Amniotic epithelial cell (primary cell): ENCODE data around the gene POU3F3.

Experiments used
- DNase-seq: peaks from one replicate; pipeline ENCODE4 v3.0.0-alpha.2; 2010; ENCODE audit warnings: low read depth

The POU3F3 gene

DNA sequence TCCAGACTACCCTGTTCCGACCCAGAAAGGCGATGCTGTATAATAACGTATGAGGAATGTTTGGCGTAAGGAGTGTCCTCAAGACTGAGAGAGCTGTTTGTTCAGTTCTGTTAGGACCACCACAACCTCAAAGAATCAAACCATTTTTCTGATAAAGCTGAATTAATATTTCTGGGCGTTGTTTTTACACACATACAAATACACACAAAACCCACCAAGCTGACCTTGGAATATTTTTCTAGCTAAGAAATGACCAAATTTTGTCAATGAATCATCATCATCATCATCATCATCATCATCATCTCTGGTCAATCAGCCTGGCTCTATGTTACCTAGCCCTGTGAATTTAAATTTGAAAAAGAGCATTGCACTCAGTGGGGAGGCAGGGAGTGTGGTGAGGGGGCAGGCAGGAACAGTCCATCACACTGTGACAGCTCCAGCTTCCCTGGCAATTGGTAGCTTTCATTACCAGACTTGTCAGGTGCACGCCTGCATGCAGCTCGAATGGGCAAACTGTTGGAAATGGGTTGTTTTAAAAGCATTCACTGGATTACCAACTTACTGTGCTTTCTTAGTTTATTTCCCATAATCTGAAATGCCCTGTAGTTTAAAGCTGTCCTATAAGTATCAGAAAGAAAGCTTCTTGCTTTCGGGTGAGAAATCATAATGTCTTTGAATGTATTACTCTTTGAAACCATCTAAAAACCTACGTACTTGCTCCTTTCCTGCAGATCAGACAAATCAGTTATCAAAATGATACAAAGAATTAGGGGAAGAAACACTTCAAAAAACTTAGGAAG, 6.9 kb upstream of the POU3F3 start:
- no peak for DNase-seq

DNA sequence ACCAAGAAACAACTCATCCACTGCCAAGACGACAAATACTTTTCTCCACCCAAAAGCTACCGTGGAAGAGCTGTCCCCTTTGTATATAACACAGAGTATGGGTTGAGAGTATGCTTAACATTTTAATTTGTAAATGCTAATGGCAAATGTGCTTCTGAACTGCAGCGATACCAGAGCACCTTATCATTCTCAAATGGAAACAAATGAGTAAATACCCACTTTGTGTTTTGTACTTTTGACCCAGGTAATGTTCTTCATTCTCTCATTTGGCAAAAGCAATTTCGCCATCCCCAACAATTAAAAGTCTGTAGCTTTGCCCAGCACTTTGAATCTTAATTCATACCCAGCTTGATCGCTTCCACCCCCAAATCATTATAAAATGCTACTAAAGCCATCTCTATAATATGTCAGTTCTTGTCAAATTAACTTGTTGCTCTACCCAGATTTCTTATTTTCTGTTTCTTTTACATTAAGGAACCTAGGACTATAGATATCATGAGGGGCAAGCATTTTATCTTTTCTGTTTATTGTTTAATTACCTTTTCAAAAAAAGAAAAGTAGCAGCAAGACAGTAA, 6.2 kb upstream of the POU3F3 start:
- no peak for DNase-seq

DNA sequence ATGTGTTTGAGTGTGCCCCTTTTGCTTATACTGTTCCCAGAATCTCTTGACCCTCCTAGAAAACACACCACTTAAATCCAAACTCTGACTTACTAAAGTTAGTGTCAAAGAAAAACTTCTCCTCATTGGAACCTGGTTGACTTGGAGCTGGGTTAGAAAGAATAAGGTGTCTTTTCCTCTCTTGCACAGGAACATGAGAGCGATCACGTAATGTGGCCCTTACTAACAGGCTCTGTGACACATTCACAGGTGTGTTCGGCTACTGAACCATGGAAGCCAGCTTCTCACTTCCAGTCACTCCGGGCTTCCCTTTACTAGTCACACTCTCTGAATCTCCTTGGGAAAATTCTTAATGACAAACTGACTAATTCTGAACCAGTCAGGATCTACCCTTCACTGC, 5.4 kb upstream of the POU3F3 start:
- no peak for DNase-seq

DNA sequence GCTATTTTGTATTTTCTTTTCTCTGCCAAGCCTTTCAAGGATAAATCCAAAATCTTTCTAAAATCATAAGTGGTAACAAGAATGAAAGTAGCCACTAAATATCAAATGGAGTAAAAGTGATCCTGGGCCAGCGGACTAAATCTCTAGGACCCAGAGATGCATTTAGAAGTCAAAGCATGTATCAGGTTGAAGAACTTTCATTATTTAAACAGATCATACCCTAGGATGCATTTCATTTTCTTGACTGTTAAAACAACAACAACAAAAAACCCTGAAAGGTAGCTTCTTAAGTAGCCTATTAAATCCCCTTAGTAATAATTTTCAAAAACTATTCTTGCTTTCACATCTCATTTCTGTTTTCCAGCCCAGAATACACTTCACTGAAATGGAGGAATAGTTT, 4.8 kb upstream of the POU3F3 start:
- no peak for DNase-seq

DNA sequence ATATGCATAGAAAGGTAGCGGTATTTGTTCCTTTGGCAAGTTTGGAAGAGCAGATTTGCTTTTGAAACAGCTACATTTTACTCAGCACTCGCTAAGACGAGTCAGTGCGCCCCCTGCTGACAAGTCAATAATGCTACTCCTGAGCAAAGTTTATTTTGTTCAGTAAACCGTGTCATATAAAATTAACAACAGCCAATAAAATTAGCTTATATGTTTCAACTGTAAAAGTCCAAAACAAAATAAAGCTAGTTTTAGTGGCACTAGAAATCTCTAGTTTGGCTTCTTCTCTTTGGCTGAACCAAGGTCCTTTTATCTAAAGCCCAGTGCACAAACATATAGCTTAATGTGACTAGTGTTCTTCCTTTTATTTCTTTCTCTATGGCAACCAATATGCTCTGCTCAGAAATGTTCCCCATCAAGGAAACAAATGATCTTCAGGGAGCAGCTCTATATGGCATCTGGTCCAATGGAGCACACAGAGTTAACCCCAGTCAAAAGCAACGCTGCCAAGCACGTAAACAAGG, 4.2 kb upstream of the POU3F3 start:
- DNase-seq: peak; percentile 41

DNA sequence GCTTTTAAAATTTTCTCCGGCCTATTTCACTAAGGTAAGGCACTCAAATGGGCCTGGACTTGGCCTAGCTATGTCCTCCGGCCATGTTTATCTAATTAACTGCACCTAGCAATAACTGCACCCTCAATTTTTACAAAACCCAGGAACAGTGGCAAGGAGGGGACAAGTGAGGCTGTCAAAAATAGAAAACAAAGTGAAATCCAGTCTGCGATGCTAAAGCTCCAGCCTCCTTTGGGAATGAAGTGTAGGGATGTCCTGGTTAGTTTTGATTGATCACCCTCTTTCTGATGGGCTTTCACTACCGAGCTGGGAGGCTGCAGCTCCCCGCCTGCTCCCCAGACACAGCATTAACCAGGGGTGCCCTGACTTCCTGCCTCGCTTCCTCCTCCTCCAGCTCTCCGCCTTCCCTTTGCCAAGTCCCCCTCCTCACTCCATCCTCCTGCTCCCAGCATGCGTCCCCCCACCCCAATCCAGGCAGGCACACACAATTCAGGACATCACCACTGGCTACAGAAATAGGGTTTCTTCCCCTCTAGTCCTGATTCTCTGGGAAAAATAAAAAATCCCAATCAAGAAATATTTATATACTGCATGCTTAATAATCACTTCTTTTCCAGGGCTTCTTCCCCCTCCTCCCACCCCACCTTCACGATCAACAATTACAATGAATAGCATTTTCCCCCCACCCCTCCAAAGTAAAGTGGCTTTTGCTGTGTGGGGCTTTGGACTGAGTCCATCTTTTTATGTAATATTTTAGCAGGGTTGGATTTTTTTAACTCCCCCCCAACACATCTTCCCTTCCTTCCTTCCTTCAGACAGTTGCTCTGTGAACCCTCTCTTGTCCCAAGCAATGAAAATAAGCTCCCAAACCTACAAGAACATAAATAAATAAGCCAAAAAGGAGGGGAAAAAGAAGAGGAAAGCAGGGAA, 3.3 kb upstream of the POU3F3 start:
- DNase-seq: no peak

DNA sequence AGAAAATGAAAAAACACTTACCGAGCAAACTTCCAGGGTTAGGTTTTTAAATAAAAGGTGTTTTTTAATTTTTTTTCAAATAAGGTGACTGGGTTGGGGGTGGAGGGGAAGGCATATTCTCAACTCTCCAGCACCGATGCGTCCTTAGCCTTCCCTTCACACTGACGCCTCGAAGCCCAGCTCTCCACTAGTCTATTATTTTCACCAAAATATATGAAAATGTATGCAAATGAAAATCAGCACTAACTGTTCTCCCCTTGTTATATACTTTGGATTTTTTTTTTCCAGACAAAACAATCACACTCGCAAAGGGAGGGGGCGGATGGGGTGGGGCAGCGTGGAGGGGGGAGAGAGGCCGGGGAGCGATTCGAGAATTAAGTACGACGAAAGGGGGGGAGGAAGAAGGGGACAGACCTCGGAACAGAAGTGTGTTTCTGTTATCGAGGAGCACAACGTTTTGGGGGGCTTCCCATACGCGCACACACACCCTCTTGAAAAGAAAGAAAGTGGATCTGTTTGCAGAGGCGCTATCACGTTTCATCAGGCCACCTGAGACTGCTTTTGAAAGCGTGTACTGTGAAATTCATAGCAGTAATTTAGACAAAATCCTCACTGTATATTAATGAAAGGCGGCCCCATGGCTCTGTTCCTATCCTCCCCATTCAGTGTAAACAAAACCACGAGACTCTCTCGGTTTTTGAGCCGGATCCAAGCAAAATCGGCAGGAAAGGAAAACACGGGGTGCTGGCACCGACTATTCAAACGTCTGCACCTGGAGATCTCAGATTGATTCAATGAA, 2.4 kb upstream of the POU3F3 start:
- no peak for DNase-seq

DNA sequence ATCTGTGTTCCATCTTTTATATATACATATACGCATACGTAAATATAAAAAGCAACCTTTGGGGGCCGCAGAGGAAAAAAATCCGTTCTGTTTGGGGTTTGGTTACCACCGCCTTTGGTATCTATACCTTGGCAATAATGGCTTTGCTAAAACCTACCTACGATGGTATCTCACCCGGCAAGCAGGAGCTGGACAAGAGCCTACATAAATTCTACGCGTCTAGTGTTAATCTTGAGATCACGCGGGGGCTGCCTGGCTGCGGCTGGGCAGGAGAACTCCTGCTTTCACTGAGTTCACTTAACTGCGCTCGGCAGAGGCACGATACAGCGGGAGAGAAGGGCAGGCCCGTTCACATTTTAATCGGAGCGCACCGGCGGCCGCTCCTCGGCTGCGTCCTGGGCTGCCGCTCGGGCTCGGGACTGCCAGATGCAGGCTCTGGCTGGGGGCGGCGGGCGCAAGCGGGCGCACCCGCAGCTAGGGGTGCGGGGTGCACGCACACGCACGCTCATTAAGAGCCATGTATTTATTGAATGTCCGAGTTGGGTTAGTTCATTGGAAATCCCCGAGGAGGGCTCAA, 1.7 kb upstream of the POU3F3 start:
- no peak for DNase-seq

DNA sequence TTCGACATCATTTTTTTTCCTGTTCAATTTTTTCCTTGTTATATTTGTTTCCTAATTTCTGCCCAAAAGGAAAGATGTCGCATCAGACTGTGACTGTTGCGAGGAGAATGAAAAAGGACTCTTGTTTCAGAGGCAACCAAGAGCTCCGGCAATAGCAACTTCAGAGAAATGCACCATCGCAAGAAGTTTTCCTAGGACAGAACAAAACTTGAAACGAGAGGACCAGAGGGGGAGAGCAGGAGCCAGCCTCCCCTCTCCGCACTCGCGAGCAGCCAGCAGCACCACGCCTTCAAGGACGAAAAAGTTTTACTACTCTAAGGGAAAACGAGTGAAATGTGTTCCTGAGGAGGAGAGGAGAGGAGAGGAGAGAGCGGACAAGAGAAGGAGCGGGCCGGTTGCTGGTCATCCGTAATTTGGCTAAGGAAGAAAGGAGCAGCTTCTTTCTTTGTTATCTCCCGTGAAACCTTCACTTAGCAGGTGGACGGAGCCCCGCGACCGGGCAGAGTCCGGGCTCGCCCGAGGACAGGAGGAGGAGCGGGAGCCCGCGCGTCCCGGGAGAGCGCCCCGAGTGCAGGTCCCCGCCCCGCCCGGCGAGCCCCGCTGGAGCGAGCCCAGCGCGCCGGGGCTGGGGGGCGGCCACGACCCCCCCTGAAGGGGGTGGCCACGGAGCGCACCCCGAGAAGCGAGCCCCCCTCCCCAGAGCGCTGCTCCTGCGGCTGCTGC, 744 bp downstream of the POU3F3 start:
- no peak for DNase-seq

DNA sequence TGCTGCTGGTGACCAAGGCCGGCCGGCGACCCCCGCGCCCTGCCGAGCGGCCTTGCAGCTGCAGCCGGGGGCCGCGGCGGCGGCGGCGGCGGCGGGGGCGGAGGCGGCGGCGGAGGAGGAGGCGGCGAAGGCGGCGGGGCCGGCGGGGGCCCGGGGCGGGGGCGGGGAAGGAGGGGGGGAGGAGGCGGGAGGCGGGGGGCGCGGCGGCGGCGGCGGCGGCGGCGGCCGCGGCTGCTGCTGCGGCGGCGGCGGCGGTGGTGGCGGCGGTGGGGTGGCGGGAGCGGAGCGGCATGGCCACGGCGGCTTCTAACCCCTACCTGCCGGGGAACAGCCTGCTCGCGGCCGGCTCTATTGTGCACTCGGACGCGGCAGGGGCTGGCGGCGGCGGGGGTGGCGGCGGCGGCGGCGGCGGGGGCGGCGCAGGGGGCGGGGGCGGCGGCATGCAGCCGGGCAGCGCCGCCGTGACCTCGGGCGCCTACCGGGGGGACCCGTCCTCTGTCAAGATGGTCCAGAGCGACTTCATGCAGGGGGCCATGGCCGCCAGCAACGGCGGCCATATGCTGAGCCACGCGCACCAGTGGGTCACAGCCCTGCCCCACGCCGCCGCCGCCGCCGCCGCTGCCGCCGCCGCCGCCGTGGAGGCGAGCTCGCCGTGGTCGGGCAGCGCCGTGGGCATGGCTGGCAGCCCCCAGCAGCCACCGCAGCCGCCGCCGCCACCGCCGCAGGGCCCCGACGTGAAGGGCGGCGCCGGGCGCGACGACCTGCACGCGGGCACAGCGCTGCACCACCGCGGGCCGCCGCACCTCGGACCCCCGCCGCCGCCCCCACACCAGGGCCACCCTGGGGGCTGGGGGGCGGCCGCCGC, 1.5 kb downstream of the POU3F3 start:
- no peak for DNase-seq

DNA sequence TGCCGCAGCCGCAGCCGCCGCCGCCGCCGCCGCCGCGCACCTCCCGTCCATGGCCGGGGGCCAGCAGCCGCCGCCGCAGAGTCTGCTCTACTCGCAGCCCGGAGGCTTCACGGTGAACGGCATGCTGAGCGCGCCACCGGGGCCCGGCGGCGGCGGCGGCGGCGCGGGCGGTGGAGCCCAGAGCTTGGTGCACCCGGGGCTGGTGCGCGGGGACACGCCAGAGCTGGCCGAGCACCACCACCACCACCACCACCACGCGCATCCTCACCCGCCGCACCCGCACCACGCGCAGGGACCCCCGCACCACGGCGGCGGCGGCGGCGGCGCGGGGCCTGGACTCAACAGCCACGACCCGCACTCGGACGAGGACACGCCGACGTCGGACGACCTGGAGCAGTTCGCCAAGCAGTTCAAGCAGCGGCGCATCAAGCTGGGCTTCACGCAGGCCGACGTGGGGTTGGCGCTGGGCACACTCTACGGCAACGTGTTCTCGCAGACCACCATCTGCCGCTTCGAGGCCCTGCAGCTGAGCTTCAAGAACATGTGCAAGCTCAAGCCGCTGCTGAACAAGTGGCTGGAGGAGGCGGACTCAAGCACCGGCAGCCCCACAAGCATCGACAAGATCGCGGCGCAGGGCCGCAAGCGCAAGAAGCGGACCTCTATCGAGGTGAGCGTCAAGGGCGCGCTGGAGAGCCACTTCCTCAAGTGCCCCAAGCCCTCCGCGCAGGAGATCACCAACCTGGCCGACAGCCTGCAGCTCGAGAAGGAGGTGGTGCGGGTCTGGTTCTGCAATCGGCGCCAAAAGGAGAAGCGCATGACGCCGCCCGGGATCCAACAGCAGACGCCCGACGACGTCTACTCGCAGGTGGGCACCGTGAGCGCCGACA, 2.4 kb downstream of the POU3F3 start:
- no peak for DNase-seq

DNA sequence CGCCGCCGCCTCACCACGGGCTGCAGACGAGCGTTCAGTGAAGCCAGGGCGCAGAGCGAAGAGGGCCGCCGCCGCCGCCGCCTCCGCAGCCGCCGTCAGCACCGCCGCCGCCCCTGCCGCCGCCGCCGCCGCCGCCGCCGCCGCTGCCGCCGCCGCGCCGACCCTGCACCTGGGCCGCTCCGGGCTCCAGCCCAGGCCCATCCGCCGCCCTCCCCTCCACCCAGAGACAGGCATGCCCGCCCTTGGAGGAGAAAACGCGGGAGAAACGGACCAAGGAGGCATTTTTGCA, 3.0 kb downstream of the POU3F3 start:
- DNase-seq: no peak

DNA sequence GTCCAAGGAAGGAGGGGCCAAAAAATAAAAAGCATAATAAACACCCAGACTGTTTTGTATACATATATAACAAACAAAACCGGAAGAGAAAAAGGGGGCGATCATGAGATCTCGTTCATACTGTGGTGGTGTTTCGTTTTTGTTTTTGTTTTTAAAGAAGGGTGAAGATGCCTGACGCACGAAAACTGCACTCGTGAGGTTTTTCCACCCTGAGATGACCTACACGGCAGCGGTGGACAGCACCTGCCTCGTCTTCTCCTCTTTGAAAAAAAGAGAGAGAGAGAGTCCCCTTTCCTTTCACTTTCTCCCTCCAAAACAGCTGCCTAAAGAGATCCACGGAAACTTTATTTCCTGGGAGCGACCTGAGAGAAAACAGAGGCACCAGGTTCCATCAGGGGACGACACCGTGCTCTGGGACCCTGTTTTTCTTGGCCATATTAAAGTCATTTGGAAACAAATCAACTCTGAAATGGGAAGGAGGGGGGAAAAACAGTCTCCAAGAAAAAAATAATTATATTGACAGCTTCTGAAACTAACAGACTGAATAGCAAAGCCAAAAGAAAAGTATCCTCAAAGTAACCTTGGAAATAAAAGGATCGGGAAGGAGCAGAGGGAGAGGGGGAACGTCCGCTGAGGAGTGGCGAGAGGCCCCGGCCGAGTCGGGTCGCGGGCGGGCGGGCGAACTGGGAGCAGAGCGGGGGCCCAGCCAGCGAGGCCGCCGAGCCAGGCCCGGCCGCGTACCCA, 3.5 kb downstream of the POU3F3 start:
- DNase-seq: no peak

DNA sequence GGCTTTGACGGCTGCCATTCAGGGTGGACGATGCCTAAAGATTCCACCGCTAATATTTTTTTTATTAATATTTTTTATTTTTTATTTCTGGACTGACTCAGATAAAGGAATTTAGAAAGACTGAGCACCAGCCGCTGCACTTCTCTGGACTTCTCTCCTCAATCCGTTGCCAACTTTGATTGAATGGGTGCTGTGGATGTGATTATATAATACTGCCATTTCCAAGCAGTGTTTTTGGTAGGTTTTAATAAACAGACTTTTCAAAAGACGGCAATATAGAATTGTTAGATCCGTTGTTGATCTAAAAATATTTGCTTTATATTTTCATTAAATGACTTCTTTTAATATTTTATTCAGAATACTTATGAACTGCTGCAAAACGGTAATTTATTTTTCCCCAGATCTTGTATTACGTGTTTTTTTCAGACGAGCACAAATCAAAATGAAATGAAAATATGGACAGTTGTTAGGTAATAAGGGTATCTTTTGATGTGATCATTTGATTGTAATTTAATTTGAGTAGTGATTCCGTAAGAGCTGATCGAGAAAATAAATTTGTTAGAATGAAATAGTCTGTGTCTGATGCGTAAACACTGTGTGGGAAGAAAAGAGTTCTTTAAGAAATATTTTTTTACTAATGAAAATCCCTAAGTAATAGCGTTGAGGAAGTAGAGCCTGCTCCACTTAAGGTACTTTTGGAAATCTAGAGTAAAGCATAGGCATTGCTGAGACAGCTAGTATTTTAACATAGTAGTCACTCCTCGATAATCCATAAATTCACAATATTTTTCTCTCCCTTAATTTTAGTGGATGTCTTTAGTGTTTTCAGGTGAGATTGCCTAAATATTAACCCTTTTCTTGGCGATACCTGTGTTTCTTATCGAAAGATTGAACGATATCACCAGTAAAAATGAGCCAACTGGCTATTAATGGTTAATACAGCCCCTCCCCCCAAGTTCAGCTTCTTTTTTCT, 4.4 kb downstream of the POU3F3 start:
- DNase-seq: no peak

DNA sequence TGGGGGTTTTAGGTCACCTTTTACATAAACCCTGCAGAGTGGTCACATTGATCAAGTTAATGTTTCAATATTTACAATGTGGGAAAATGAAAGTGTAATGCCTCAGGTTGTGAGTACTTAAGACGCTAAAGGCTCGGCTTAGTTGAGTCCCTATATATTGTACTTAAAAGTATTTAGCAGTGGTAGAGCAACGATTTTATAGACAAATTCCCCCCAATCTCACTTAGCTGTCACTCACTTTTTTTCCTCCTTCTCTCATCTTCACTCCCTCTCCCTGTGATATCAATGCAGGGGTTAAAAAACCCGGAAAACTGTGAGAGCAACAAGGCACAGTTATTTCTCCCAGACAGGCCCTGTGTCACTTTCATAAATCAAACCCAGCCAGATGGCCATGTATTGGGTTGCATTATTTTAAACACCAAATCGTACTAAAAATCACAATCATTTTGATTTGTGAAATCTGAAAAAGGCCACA, 5.4 kb downstream of the POU3F3 start:
- DNase-seq: no peak

DNA sequence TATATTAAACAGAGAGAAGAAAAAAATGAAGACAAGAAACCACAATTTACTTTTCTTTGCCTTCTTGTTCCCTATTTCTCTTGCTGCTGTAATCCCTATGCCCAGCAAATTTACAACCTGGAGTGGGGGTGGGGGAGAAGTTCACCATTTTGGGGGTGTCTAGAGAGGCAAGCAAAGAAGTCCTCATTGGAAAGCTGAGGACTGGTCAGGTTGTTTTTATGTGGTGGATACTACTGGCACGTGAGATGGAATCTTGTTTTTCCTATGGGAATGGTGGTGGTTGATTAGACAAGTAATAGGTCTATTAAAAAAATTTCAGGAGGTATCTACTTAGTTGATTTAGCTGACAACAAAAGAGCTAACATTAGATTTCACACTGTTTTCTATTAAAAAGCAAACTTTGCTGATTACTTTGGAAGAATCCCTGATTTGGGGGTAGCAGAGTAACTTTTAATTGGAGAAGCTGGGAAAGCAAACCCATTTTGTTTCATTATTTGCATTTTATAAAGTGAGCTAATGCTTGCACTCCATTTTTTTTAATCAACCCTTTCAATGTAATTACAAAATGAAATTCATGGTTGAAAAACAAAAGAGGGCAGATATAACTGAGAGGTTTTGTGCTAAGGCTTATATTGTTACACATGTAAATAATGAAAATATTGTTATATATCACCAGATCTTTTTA, 6.0 kb downstream of the POU3F3 start:
- DNase-seq: no peak
